ENCODE results near the gene PLA2G4D. TPM values are rescaled to one million over a fixed set of nuclear protein-coding genes. Genes with fewer than 3 reads are reported as not detected.

The PLA2G4D gene
- total and polyA plus RNA-seq, 2 experiments from 2014 or later: 0.07 to 0.15 TPM

DNA sequence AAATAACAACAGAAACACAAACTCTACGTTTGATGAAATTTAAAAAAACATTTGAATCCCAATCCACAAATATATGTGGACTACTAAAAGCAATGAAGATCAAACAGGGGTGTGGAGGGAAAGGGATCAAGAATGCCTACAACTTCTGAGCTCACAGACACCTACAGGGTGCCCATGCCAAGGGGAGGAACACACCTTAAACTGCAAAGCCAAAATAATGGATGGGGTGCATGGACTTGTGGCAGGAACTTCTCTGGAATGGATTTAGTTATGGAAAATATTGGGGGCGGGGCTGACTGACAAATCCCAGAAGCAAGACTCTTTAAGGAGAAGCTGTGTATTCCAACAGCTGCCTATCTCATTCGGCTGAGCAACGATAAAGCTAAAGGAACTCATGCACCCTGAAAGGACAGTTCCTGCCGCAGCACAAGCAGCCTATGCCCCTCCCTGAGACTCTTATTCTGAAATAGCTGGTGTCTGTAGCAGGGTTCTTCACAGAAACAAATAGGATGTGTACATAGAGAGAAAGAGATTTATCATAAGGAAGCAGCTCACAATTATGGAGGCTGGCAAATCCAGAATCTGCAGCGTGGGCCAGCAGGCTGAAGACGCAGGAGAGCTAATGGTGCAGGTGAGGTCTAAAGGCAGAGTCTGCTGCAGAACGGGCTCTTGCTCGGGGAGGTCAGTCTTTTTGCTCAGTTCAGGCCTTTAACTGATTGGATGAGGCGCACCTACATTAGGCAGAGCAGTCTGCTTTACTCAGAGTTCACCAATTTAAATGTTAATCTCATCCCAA is 24.5 kb upstream of the PLA2G4D start:
- H3K27ac Mint-ChIP-seq: no peak overlapping the region
- Histone ChIP-seq H4K20me1 (replicated peaks; ENCODE audit: insufficient read depth) (no peaks in the 10 kb centered on the region), H3K4me2 (peak overlapping the region; percentile 41; the same call in 1 of the 2 replicates), H3K4me1 (ENCODE audit: insufficient read depth) (peaks cover 10% of the 10 kb centered on the region), H3K9me2 (ENCODE audit: insufficient read depth) (no peaks in the 10 kb centered on the region), H3K36me3 (ENCODE audit: insufficient read depth) (no peaks in the 10 kb centered on the region), H2AFZ (peak overlapping the region; percentile 98), H3K27me3 (ENCODE audit: insufficient read depth) (no peaks in the 10 kb centered on the region), H3F3A (replicated peaks; ENCODE audit: low read depth) (no peaks in the 10 kb centered on the region), H3K4me3 (no peak overlapping the region), H3K27ac (ENCODE audit: low read depth) (no peak overlapping the region), H3K79me2 (replicated peaks; ENCODE audit: insufficient read depth) (no peaks in the 10 kb centered on the region)
- peaks cover 12% of the 10 kb centered on the region for H3K4me1 Mint-ChIP-seq
- no peak for TF ChIP-seq ZNF331 (CRISPR knock-in tag; IDR thresholded peaks at IDR 0.05; ENCODE audit: low read depth)
- ATAC-seq (peak; percentile 93), DNase-seq (ENCODE audit: low spot score) (peak; percentile 59)
- H3K27me3 Mint-ChIP-seq (ENCODE audit: insufficient read depth, low read depth, poor library complexity): peaks cover 3% of the 10 kb centered on the region
- peaks cover 8% of the 10 kb centered on the region; the same call in 2 of the 3 replicates for H3K9me3 Mint-ChIP-seq
- peak overlapping the region; percentile 34; the same call in 2 of the 3 replicates for H3K4me3 Mint-ChIP-seq
- H3K36me3 Mint-ChIP-seq (ENCODE audit: low read depth): no peaks in the 10 kb centered on the region; the same call in 2 of the 3 replicates

DNA sequence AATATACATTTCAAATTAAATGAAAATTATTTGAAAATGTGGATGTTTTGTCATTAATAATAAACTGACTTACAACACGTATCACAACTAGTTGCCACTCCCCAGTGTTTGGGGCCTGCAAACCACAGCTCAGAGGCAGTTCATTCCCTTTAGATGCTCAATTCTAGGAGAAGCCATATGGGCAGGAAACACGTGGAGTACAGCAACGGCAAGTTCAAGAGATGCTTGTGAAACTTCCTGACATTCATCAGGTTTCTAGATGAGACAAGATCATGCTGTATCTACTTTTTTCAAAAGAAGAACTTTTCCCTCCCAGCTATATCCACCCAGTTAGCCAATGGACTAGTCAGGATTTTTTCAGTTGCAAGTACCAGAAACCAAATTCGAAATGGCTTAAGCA is 17.6 kb upstream of the PLA2G4D start:
- DNase-seq (ENCODE audit: low spot score) (no peak), ATAC-seq (no peak)
- no peaks in the 10 kb centered on the region for H3F3A ChIP-seq (replicated peaks; ENCODE audit: low read depth)
- no peak overlapping the region for H3K4me2 ChIP-seq
- no peaks in the 10 kb centered on the region for H3K4me1 ChIP-seq (ENCODE audit: insufficient read depth)
- Mint-ChIP-seq H3K36me3 (ENCODE audit: low read depth) (no peaks in the 10 kb centered on the region; the same call in 2 of the 3 replicates), H3K27ac (no peak overlapping the region), H3K4me3 (no peak overlapping the region), H3K4me1 (peaks cover 4% of the 10 kb centered on the region; the same call in 2 of the 3 replicates), H3K27me3 (ENCODE audit: insufficient read depth, low read depth, poor library complexity) (peaks cover 4% of the 10 kb centered on the region), H3K9me3 (peaks cover 6% of the 10 kb centered on the region; the same call in 2 of the 3 replicates)
- no peaks in the 10 kb centered on the region for H3K9me2 ChIP-seq (ENCODE audit: insufficient read depth)
- H2AFZ ChIP-seq: no peak overlapping the region; the same call in 1 of the 2 replicates
- no peak overlapping the region for H3K27ac ChIP-seq (ENCODE audit: low read depth)
- no peaks in the 10 kb centered on the region for H3K36me3 ChIP-seq (ENCODE audit: insufficient read depth)
- H4K20me1 ChIP-seq (replicated peaks; ENCODE audit: insufficient read depth): no peaks in the 10 kb centered on the region
- H3K27me3 ChIP-seq (ENCODE audit: insufficient read depth): no peaks in the 10 kb centered on the region
- no peaks in the 10 kb centered on the region for H3K79me2 ChIP-seq (replicated peaks; ENCODE audit: insufficient read depth)
- no peak overlapping the region for H3K4me3 ChIP-seq
- TF ChIP-seq, protein P1, sequence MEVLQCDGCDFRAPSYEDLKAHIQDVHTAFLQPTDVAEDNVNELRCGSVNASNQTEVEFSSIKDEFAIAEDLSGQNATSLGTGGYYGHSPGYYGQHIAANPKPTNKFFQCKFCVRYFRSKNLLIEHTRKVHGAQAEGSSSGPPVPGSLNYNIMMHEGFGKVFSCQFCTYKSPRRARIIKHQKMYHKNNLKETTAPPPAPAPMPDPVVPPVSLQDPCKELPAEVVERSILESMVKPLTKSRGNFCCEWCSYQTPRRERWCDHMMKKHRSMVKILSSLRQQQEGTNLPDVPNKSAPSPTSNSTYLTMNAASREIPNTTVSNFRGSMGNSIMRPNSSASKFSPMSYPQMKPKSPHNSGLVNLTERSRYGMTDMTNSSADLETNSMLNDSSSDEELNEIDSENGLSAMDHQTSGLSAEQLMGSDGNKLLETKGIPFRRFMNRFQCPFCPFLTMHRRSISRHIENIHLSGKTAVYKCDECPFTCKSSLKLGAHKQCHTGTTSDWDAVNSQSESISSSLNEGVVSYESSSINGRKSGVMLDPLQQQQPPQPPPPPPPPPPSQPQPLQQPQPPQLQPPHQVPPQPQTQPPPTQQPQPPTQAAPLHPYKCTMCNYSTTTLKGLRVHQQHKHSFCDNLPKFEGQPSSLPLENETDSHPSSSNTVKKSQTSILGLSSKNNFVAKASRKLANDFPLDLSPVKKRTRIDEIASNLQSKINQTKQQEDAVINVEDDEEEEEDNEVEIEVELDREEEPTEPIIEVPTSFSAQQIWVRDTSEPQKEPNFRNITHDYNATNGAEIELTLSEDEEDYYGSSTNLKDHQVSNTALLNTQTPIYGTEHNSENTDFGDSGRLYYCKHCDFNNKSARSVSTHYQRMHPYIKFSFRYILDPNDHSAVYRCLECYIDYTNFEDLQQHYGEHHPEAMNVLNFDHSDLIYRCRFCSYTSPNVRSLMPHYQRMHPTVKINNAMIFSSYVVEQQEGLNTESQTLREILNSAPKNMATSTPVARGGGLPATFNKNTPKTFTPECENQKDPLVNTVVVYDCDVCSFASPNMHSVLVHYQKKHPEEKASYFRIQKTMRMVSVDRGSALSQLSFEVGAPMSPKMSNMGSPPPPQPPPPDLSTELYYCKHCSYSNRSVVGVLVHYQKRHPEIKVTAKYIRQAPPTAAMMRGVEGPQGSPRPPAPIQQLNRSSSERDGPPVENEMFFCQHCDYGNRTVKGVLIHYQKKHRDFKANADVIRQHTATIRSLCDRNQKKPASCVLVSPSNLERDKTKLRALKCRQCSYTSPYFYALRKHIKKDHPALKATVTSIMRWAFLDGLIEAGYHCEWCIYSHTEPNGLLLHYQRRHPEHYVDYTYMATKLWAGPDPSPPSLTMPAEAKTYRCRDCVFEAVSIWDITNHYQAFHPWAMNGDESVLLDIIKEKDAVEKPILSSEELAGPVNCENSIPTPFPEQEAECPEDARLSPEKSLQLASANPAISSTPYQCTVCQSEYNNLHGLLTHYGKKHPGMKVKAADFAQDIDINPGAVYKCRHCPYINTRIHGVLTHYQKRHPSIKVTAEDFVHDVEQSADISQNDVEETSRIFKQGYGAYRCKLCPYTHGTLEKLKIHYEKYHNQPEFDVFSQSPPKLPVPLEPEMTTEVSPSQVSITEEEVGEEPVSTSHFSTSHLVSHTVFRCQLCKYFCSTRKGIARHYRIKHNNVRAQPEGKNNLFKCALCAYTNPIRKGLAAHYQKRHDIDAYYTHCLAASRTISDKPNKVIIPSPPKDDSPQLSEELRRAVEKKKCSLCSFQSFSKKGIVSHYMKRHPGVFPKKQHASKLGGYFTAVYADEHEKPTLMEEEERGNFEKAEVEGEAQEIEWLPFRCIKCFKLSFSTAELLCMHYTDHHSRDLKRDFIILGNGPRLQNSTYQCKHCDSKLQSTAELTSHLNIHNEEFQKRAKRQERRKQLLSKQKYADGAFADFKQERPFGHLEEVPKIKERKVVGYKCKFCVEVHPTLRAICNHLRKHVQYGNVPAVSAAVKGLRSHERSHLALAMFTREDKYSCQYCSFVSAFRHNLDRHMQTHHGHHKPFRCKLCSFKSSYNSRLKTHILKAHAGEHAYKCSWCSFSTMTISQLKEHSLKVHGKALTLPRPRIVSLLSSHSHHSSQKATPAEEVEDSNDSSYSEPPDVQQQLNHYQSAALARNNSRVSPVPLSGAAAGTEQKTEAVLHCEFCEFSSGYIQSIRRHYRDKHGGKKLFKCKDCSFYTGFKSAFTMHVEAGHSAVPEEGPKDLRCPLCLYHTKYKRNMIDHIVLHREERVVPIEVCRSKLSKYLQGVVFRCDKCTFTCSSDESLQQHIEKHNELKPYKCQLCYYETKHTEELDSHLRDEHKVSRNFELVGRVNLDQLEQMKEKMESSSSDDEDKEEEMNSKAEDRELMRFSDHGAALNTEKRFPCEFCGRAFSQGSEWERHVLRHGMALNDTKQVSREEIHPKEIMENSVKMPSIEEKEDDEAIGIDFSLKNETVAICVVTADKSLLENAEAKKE (CRISPR knock-in tag; IDR thresholded peaks at IDR 0.05): no peak
- no peak for TF ChIP-seq ZNF114 (CRISPR knock-in tag; IDR thresholded peaks at IDR 0.05)
- TF ChIP-seq, protein P2, sequence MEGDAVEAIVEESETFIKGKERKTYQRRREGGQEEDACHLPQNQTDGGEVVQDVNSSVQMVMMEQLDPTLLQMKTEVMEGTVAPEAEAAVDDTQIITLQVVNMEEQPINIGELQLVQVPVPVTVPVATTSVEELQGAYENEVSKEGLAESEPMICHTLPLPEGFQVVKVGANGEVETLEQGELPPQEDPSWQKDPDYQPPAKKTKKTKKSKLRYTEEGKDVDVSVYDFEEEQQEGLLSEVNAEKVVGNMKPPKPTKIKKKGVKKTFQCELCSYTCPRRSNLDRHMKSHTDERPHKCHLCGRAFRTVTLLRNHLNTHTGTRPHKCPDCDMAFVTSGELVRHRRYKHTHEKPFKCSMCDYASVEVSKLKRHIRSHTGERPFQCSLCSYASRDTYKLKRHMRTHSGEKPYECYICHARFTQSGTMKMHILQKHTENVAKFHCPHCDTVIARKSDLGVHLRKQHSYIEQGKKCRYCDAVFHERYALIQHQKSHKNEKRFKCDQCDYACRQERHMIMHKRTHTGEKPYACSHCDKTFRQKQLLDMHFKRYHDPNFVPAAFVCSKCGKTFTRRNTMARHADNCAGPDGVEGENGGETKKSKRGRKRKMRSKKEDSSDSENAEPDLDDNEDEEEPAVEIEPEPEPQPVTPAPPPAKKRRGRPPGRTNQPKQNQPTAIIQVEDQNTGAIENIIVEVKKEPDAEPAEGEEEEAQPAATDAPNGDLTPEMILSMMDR (conservative IDR thresholded peaks at IDR 0.05; ENCODE audit: low read depth in 2 of 2): no peak
- TF ChIP-seq, protein P3, sequence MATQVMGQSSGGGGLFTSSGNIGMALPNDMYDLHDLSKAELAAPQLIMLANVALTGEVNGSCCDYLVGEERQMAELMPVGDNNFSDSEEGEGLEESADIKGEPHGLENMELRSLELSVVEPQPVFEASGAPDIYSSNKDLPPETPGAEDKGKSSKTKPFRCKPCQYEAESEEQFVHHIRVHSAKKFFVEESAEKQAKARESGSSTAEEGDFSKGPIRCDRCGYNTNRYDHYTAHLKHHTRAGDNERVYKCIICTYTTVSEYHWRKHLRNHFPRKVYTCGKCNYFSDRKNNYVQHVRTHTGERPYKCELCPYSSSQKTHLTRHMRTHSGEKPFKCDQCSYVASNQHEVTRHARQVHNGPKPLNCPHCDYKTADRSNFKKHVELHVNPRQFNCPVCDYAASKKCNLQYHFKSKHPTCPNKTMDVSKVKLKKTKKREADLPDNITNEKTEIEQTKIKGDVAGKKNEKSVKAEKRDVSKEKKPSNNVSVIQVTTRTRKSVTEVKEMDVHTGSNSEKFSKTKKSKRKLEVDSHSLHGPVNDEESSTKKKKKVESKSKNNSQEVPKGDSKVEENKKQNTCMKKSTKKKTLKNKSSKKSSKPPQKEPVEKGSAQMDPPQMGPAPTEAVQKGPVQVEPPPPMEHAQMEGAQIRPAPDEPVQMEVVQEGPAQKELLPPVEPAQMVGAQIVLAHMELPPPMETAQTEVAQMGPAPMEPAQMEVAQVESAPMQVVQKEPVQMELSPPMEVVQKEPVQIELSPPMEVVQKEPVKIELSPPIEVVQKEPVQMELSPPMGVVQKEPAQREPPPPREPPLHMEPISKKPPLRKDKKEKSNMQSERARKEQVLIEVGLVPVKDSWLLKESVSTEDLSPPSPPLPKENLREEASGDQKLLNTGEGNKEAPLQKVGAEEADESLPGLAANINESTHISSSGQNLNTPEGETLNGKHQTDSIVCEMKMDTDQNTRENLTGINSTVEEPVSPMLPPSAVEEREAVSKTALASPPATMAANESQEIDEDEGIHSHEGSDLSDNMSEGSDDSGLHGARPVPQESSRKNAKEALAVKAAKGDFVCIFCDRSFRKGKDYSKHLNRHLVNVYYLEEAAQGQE (IDR thresholded peaks at IDR 0.05; ENCODE audit: unreplicated experiment): no peak
- TF ChIP-seq POLR2AphosphoS5 (IDR thresholded peaks at IDR 0.05; ENCODE audit: low read depth): no peak
- no peak for TF ChIP-seq EZH2 (IDR thresholded peaks at IDR 0.05; ENCODE audit: low read depth, unreplicated experiment)
- TF ChIP-seq EZH2phosphoT487 (IDR thresholded peaks at IDR 0.05; ENCODE audit: unreplicated experiment): no peak
- TF ChIP-seq NANOG (IDR thresholded peaks at IDR 0.05; ENCODE audit: borderline replicate concordance): no peak
